H1 (cell line): ENCODE data around the gene RPS3A. TPM values are rescaled to one million over a fixed set of nuclear protein-coding genes. Genes with fewer than 3 reads are reported as not detected.

ENCODE experiments used
- CTCF ChIA-PET: fragments of 300-600 bp; sonication (Branson Sonifier 250); formaldehyde crosslinking; loops from one replicate; lab custom pipeline; 2021; ENCODE audit not compliant: partially characterized antibody; lab: Charles Lee
- POLR2A ChIA-PET: fragments of 300-600 bp; sonication (Branson Sonifier 250); formaldehyde crosslinking; loops from one replicate; lab custom pipeline; 2021; ENCODE audit warnings: inconsistent platforms; ENCODE audit not compliant: partially characterized antibody; lab: Charles Lee
- DNase-seq, 2 experiments: peaks; one replicate each; pipeline versions ENCODE4 v3.0.0 to v3.0.0-alpha.2; 2010 to 2022; ENCODE audit warnings: low spot score in 2 of 2, low read depth in 1 of 2, mixed read lengths in 1 of 2
- FAIRE-seq: peaks from 2 replicates; lab custom pipeline; 2011; peaks lifted over from hg19 to GRCh38; lab: Jason Lieb, UNC
- H2AFZ ChIP-seq: 2 replicates; pipeline ENCODE4 v1.8.1; 2012; ENCODE audit warnings: low read length, inconsistent platforms
- H2AK5ac ChIP-seq: 2 replicates; pipeline ENCODE4 v1.6.1; 2013; ENCODE audit warnings: low read depth, low read length
- H2BK120ac ChIP-seq: replicated peaks from 2 replicates; pipeline ENCODE3; 2013; ENCODE audit warnings: low read depth, low read length, inconsistent platforms
- H2BK12ac ChIP-seq: 2 replicates; pipeline ENCODE4 v1.6.1; 2013; ENCODE audit warnings: low read depth, low read length
- H2BK15ac ChIP-seq: 2 replicates; pipeline ENCODE4 v1.6.1; 2013; ENCODE audit warnings: low read length
- H2BK20ac ChIP-seq: 2 replicates; pipeline ENCODE4 v1.6.1; 2013; ENCODE audit warnings: low read length
- H2BK5ac ChIP-seq: 2 replicates; pipeline ENCODE4 v1.6.1; 2013; ENCODE audit warnings: low read depth, low read length
- H3K14ac ChIP-seq: 2 replicates; pipeline ENCODE4 v1.6.1; 2013; ENCODE audit warnings: inconsistent platforms; ENCODE audit not compliant: insufficient read length
- H3K18ac ChIP-seq: 2 replicates; pipeline ENCODE4 v1.6.1; 2013; ENCODE audit warnings: low read length; ENCODE audit errors: extremely low read depth
- H3K23ac ChIP-seq: 2 replicates; pipeline ENCODE4 v1.6.1; 2013; ENCODE audit warnings: inconsistent platforms; ENCODE audit not compliant: insufficient read length
- H3K23me2 ChIP-seq: 2 replicates; pipeline ENCODE4 v1.6.1; 2013; ENCODE audit warnings: low read depth, low read length
- H3K27ac ChIP-seq: 2 replicates; pipeline ENCODE4 v1.6.1; 2011; ENCODE audit warnings: low read depth, low read length, inconsistent platforms
- H3K27me3 ChIP-seq, 4 experiments: replicated peaks in 1 of 4; 1 replicate in 1 of 4; 2 replicates in 3 of 4; pipeline versions ENCODE4 v1.6.1 to v1.8.1; 2011 to 2013; ENCODE audit warnings: low read length in 3 of 4, mild to moderate bottlenecking in 3 of 4, inconsistent platforms in 2 of 4, mixed read lengths in 2 of 4, moderate library complexity in 1 of 4; ENCODE audit not compliant: control insufficient read depth in 3 of 4, insufficient read depth in 3 of 4; ENCODE audit errors: extremely low read depth in 1 of 4
- H3K36me3 ChIP-seq, 4 experiments: 2 replicates each; pipeline versions ENCODE4 v1.6.1 to v1.8.1; 2011 to 2013; ENCODE audit warnings: mild to moderate bottlenecking in 4 of 4, low read length in 3 of 4, moderate library complexity in 2 of 4, control low read depth in 1 of 4, inconsistent platforms in 1 of 4; ENCODE audit not compliant: insufficient read depth in 4 of 4, control insufficient read depth in 2 of 4
- H3K4ac ChIP-seq: replicated peaks from 2 replicates; pipeline ENCODE3; 2013; ENCODE audit warnings: low read length, low read depth, mixed read lengths, inconsistent platforms; ENCODE audit not compliant: insufficient read length
- H3K4me1 ChIP-seq, 4 experiments: replicated peaks in 1 of 4; 1 replicate in 1 of 4; 2 replicates in 3 of 4; pipeline versions ENCODE4 v1.6.1 to v1.8.1; 2011 to 2013; ENCODE audit warnings: low read length in 3 of 4, inconsistent platforms in 2 of 4, mixed read lengths in 1 of 4; ENCODE audit not compliant: insufficient read depth in 4 of 4, control insufficient read depth in 3 of 4
- H3K4me2 ChIP-seq, 2 experiments: 2 replicates each; pipeline versions ENCODE4 v1.6.1 to v1.8.1; 2011 to 2013; ENCODE audit warnings: low read depth in 2 of 2, low read length in 2 of 2, control low read depth in 1 of 2, inconsistent platforms in 1 of 2, mild to moderate bottlenecking in 1 of 2; ENCODE audit not compliant: insufficient read depth in 1 of 2
- H3K4me3 ChIP-seq, 4 experiments: fragments of 200-600, 300-600 bp in 1 of 4; sonication (generic), shearing (Covaris generic), sonication (Bioruptor Twin) in 1 of 4; 2 replicates each; pipeline versions ENCODE4 v1.5.1 to v1.8.1; 2011 to 2016; ENCODE audit warnings: low read length in 4 of 4, low read depth in 3 of 4, control low read depth in 2 of 4, inconsistent platforms in 2 of 4, mild to moderate bottlenecking in 2 of 4, mixed read lengths in 1 of 4, moderate library complexity in 1 of 4; ENCODE audit not compliant: insufficient read depth in 2 of 4; ENCODE audit errors: extremely low read depth in 1 of 4
- H3K56ac ChIP-seq: replicated peaks from 2 replicates; pipeline ENCODE3; 2013; ENCODE audit warnings: low read depth, mild to moderate bottlenecking, mixed read lengths, low read length, inconsistent platforms; ENCODE audit not compliant: insufficient read length
- H3K79me1 ChIP-seq: 2 replicates; pipeline ENCODE4 v1.6.1; 2013; ENCODE audit warnings: low read depth, low read length, control low read depth
- H3K79me2 ChIP-seq, 2 experiments: 2 replicates each; pipeline versions ENCODE4 v1.6.1 to v1.8.1; 2012 to 2013; ENCODE audit warnings: low read length in 2 of 2, mild to moderate bottlenecking in 2 of 2, inconsistent platforms in 1 of 2; ENCODE audit not compliant: insufficient read depth in 2 of 2, control insufficient read depth in 1 of 2
- H3K9ac ChIP-seq, 4 experiments: replicated peaks in 1 of 4; 1 replicate in 1 of 4; 2 replicates in 3 of 4; pipeline versions ENCODE4 v1.6.1 to v1.8.1; 2011 to 2013; ENCODE audit warnings: low read depth in 3 of 4, low read length in 3 of 4, control low read depth in 2 of 4, mild to moderate bottlenecking in 2 of 4, moderate library complexity in 2 of 4, inconsistent platforms in 1 of 4; ENCODE audit errors: extremely low read depth in 1 of 4
- H3K9me3 ChIP-seq, 2 experiments: 2 replicates each; pipeline versions ENCODE4 v1.6.1 to v1.8.1; 2012 to 2013; ENCODE audit warnings: mild to moderate bottlenecking in 2 of 2, moderate library complexity in 2 of 2, control low read depth in 1 of 2, inconsistent platforms in 1 of 2, low read depth in 1 of 2, low read length in 1 of 2, mixed read lengths in 1 of 2; ENCODE audit not compliant: insufficient read depth in 2 of 2
- H4K20me1 ChIP-seq, 2 experiments: replicated peaks in 1 of 2; 2 replicates each; pipeline versions ENCODE3 to v1.8.1; 2011 to 2013; ENCODE audit warnings: inconsistent platforms in 2 of 2, low read length in 2 of 2, mild to moderate bottlenecking in 1 of 2; ENCODE audit not compliant: insufficient read depth in 2 of 2, control insufficient read depth in 1 of 2
- H4K5ac ChIP-seq: 2 replicates; pipeline ENCODE4 v1.6.1; 2013; ENCODE audit warnings: low read length, low read depth, mixed read lengths, inconsistent platforms; ENCODE audit not compliant: insufficient read length
- H4K8ac ChIP-seq: 2 replicates; pipeline ENCODE4 v1.8.0; 2013; ENCODE audit warnings: mild to moderate bottlenecking, moderate library complexity, low read length, inconsistent platforms; ENCODE audit not compliant: insufficient read depth; ENCODE audit errors: extremely low read depth
- H4K91ac ChIP-seq: replicated peaks from 2 replicates; pipeline ENCODE3; 2013; ENCODE audit warnings: low read length, mixed read lengths, inconsistent platforms; ENCODE audit not compliant: insufficient read length
- EP300 ChIP-seq, 2 experiments: IDR thresholded peaks; 1 replicate in 1 of 2; 2 replicates in 1 of 2; pipeline ENCODE4 v1.6.1; 2011 to 2012; ENCODE audit warnings: low read depth in 2 of 2, low read length in 2 of 2, mild to moderate bottlenecking in 2 of 2, borderline replicate concordance in 1 of 2, inconsistent platforms in 1 of 2, moderate library complexity in 1 of 2
- WGBS, 2 experiments: shearing (Covaris generic) in 1 of 2; methylation state at CpG; one replicate each; pipeline versions ENCODE4 v1.1.6 to v1.1.7; 2013 to 2015; ENCODE audit warnings: low lambda C conversion rate in 2 of 2, mixed read lengths in 2 of 2, inconsistent platforms in 1 of 2, low coverage in 1 of 2, missing lambda C conversion rate in 1 of 2; ENCODE audit not compliant: insufficient replicate concordance in 2 of 2, insufficient coverage in 1 of 2, insufficient read length in 1 of 2; ENCODE audit errors: extremely low coverage in 1 of 2, missing lambda C conversion rate in 1 of 2; 5-methylcytosine and 5-hydroxymethylcytosine counted together
- polyA plus RNA-seq, 7 experiments: library from polyadenylated mRNA; depleted of rRNA in 3 of 7; stranded (reverse) in 5 of 7; unstranded in 2 of 7; fragments of >200 nt in 5 of 7; fragments of 200-250 nt in 2 of 7; gene quantifications; 1 replicate in 5 of 7; 2 replicates in 1 of 7; 4 replicates in 1 of 7; pipeline versions ENCODE4 v1.2.1 to v1.2.3, GENCODE V29; 2011 to 2013; ENCODE audit warnings: missing spikeins in 2 of 7, mixed read lengths in 2 of 7
- total RNA-seq: library from RNA; stranded (reverse); fragmentation: NEBNext Ultra II Directional; extraction: Animal tissue kit (Norgen Biotek cat#: 25700); gene quantifications from 2 replicates; pipeline ENCODE4 v1.2.1, GENCODE V29; 2021

Gene RPS3A
- total and polyA plus RNA-seq, 2 of the 8 experiments (the other 6 are each of a cell fraction or from before 2014, with no cell fraction given) = 2,162 to 2,822 TPM

DNA sequence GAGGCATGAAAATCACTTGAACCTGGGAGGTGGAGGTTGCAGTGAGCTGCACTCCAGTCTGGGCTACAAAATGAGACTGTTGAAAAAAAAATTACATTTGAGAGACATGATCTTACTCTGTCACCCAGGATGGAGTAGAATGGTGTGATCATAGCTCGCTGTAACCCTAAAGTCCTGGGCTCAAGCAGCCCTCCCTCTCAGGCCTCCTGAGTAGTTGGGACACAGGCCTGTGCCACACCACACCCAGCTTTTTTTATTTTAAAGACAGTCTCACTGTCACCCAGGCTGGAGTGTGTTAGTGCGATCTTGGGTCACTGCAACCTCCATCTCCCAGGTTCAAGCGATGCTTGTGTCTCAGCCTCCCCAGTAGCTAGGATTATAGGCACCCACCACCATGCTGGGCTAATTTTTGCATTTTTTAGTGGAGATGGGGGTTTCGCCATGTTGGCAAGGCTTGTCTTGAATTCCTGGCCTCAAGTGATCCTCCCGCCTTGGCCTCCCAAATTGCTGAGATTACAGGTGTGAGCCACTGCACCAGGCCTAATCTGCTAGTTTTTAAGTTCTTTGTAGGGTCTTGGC is 6.1 kb downstream of the RPS3A start:
- H4K20me1 ChIP-seq = peaks cover 7 to 19% of the 10 kb centered on the region in 2 experiments
- ChIA-PET POLR2A (interaction anchor here (0.7 to 9.1 kb wide), 10 partner anchors 8 to 760 kb away, joined by 3 to 145 read pairs (median 4); partner anchors contain the start of gene LRBA), CTCF (interaction anchor here (0.7 to 1.0 kb wide), 2 partner anchors 12 to 57 kb away, joined by 3 read pairs; no protein-coding TSS in a partner anchor)
- FAIRE-seq (no peak), DNase-seq (no peak)
- H3K79me2 ChIP-seq = peaks cover 5 to 24% of the 10 kb centered on the region in 2 experiments; a peak in 3 of 4 replicates
- no peak overlapping the region for H4K5ac ChIP-seq
- peaks cover 1% of the 10 kb centered on the region for H3K23me2 ChIP-seq
- peaks cover 33 to 77% (median 70%) of the 10 kb centered on the region in 4 experiments for H3K36me3 ChIP-seq
- H4K91ac ChIP-seq = no peak overlapping the region
- no peak overlapping the region for H3K56ac ChIP-seq
- no peaks in the 10 kb centered on the region for H3K27me3 ChIP-seq
- H3K4me2 ChIP-seq = no peak overlapping the region
- 0 out of 2 replicates have a peak overlapping the region, but pooled peaks have one; percentile 39 for H3K18ac ChIP-seq
- no peak overlapping the region for H3K4me3 ChIP-seq
- no peak overlapping the region for H3K9ac ChIP-seq
- 91% methylated on average over 5 of the region's 5 CpGs; no CpG with 5 or more reads in 1 of the 2 experiments for WGBS, 2 experiments
- no peaks in the 10 kb centered on the region for H3K79me1 ChIP-seq
- no peak overlapping the region for H3K14ac ChIP-seq
- no peak overlapping the region for H2BK20ac ChIP-seq
- H2BK120ac ChIP-seq = no peak overlapping the region
- H2BK5ac ChIP-seq = no peak overlapping the region
- H4K8ac ChIP-seq = peak overlapping the region; percentile 35; the same call in 1 of the 2 replicates
- no peak overlapping the region for H3K27ac ChIP-seq
- no peak overlapping the region for H3K4ac ChIP-seq
- peaks cover 0 to 1% (median 0%) of the 10 kb centered on the region in 4 experiments; a peak in 1 of 7 replicates for H3K4me1 ChIP-seq
- no peak overlapping the region for H2BK15ac ChIP-seq
- H2AFZ ChIP-seq = no peak overlapping the region
- no peak overlapping the region for H3K23ac ChIP-seq
- no peaks in the 10 kb centered on the region for H3K9me3 ChIP-seq
- H2BK12ac ChIP-seq = no peak overlapping the region
- no peak overlapping the region for H2AK5ac ChIP-seq
- no peak for TF ChIP-seq EP300 (IDR thresholded peaks at IDR 0.05; ENCODE audit: borderline replicate concordance in 1 of 2, low read depth in 2 of 2, low read length in 2 of 2)
